Measurements from ENCODE around the gene BBLN.

BBLN gene

GRCh38 chr9:128192601-128193371 lies 32.7 kb downstream of the BBLN start:
- DNase-seq: peak; percentile 92

- DNase-seq: no peak
Observed at GRCh38 chr9:128193469-128194096, 33.5 kb downstream of the BBLN start.

GRCh38 chr9:128201441-128202369 lies 41.6 kb downstream of the BBLN start:
- no peak for DNase-seq

GRCh38 chr9:128202648-128203023 lies 42.6 kb downstream of the BBLN start:
- no peak for DNase-seq

- peak; percentile 82 for DNase-seq
Observed at GRCh38 chr9:128203024-128203706, 43.1 kb downstream of the BBLN start, which contains the start of gene DNM1. TSS of gene DNM1 (plus strand) at chr9:128203379. CDS start at chr9:128203471, 92 bp downstream.

GRCh38 chr9:128203707-128204551 lies 43.9 kb downstream of the BBLN start:
- peak; percentile 42 for DNase-seq

- DNase-seq: no peak
Observed at GRCh38 chr9:128204858-128205257, 44.8 kb downstream of the BBLN start.

GRCh38 chr9:128205296-128205944 lies 45.4 kb downstream of the BBLN start:
- no peak for DNase-seq

GRCh38 chr9:128206484-128206883 lies 46.4 kb downstream of the BBLN start:
- DNase-seq: no peak

GRCh38 chr9:128206916-128207910 lies 47.1 kb downstream of the BBLN start:
- no peak for DNase-seq

- no peak for DNase-seq
Observed at GRCh38 chr9:128208386-128208785, 48.3 kb downstream of the BBLN start.

- no peak for DNase-seq
Observed at GRCh38 chr9:128208946-128209669, 49.0 kb downstream of the BBLN start.

GRCh38 chr9:128211186-128211980 lies 51.3 kb downstream of the BBLN start:
- DNase-seq: no peak

- no peak for DNase-seq
Observed at GRCh38 chr9:128211981-128212281, 51.9 kb downstream of the BBLN start.
